Astrocyte (in vitro differentiated cells and primary cell): ENCODE measurements around the gene PLA2G6. TPM values are rescaled to one million over a fixed set of nuclear protein-coding genes. Genes with fewer than 3 reads are reported as not detected.

ENCODE experiments used
- DNase-seq: peaks from one replicate; pipeline ENCODE4 v3.0.0-alpha.2; 2010; ENCODE audit warnings: low read depth
- FAIRE-seq: peaks from 2 replicates; lab custom pipeline; 2011; peaks lifted over from hg19 to GRCh38; lab: Jason Lieb, UNC
- H2AFZ ChIP-seq: 2 replicates; pipeline ENCODE4 v1.6.0; 2012; ENCODE audit warnings: low read depth, low read length, inconsistent platforms
- H3K27ac ChIP-seq: 2 replicates; pipeline ENCODE4 v1.5.1; 2011; ENCODE audit warnings: low read depth, low read length, inconsistent platforms
- H3K27me3 ChIP-seq: 2 replicates; pipeline ENCODE4 v1.6.0; 2011; ENCODE audit warnings: low read length, inconsistent platforms; ENCODE audit not compliant: insufficient read depth
- H3K36me3 ChIP-seq: 2 replicates; pipeline ENCODE4 v1.5.1; 2011; ENCODE audit warnings: low read length, inconsistent platforms; ENCODE audit not compliant: insufficient read depth
- H3K4me1 ChIP-seq: 2 replicates; pipeline ENCODE4 v1.5.1; 2011; ENCODE audit warnings: low read length, inconsistent platforms; ENCODE audit not compliant: insufficient read depth
- H3K4me2 ChIP-seq: 2 replicates; pipeline ENCODE4 v1.6.0; 2012; ENCODE audit warnings: low read length, inconsistent platforms
- H3K4me3 ChIP-seq: 2 replicates; pipeline ENCODE4 v1.5.1; 2011; ENCODE audit warnings: low read depth, mild to moderate bottlenecking, low read length, inconsistent platforms; ENCODE audit not compliant: insufficient read depth
- H3K79me2 ChIP-seq: 2 replicates; pipeline ENCODE4 v1.6.0; 2012; ENCODE audit warnings: mild to moderate bottlenecking, low read length, inconsistent platforms; ENCODE audit not compliant: insufficient read depth
- H3K9ac ChIP-seq: 2 replicates; pipeline ENCODE4 v1.6.0; 2012; ENCODE audit warnings: mild to moderate bottlenecking, low read length, inconsistent platforms
- H3K9me3 ChIP-seq: 2 replicates; pipeline ENCODE4 v1.5.1; 2012; ENCODE audit warnings: low read depth, mild to moderate bottlenecking, low read length, inconsistent platforms; ENCODE audit not compliant: insufficient read depth
- H4K20me1 ChIP-seq: 2 replicates; pipeline ENCODE4 v1.6.0; 2012; ENCODE audit warnings: low read length, inconsistent platforms; ENCODE audit not compliant: insufficient read depth
- H3K27ac Mint-ChIP-seq: one replicate; pipeline ENCODE4 v1.8.0; 2021; ENCODE audit warnings: mild to moderate bottlenecking, mixed read lengths; ENCODE audit not compliant: unreplicated experiment
- H3K27me3 Mint-ChIP-seq: one replicate; pipeline ENCODE4 v1.8.0; 2021; ENCODE audit warnings: low read depth, mixed read lengths; ENCODE audit not compliant: unreplicated experiment
- H3K36me3 Mint-ChIP-seq: one replicate; pipeline ENCODE4 v1.8.0; 2021; ENCODE audit warnings: low read depth, mixed read lengths; ENCODE audit not compliant: unreplicated experiment
- H3K4me1 Mint-ChIP-seq: one replicate; pipeline ENCODE4 v1.8.0; 2021; ENCODE audit warnings: low read depth, mixed read lengths; ENCODE audit not compliant: unreplicated experiment
- H3K4me3 Mint-ChIP-seq: one replicate; pipeline ENCODE4 v1.8.0; 2021; ENCODE audit warnings: mild to moderate bottlenecking, moderate library complexity, mixed read lengths; ENCODE audit not compliant: unreplicated experiment
- H3K9me3 Mint-ChIP-seq: one replicate; pipeline ENCODE4 v1.8.0; 2021; ENCODE audit warnings: mild to moderate bottlenecking, mixed read lengths; ENCODE audit not compliant: unreplicated experiment
- CTCF ChIP-seq: IDR thresholded peaks from 2 replicates; pipeline ENCODE4 v1.5.1; 2011; ENCODE audit warnings: low read depth, mild to moderate bottlenecking, inconsistent platforms, low read length, moderate library complexity; ENCODE audit not compliant: insufficient read depth
- EZH2 ChIP-seq: IDR thresholded peaks from 2 replicates; pipeline ENCODE4 v1.6.1; 2012; ENCODE audit warnings: mild to moderate bottlenecking, low read length, inconsistent platforms; ENCODE audit not compliant: insufficient read depth
- total RNA-seq: library from RNA; stranded (reverse); gene quantifications from 2 replicates; pipeline ENCODE4 v1.2.1, GENCODE V29; 2021

The PLA2G6 gene
- total RNA-seq, 1 donor from 2014 or later = 10.0 TPM

GRCh38 chr22:38165922-38166593 is 15.6 kb downstream of the PLA2G6 start:
- FAIRE-seq (no peak), DNase-seq (no peak)
- Histone ChIP-seq H3K27ac (no peak overlapping the region), H3K4me3 (no peak overlapping the region), H3K36me3 (no peaks in the 10 kb centered on the region), H4K20me1 (no peaks in the 10 kb centered on the region), H2AFZ (no peak overlapping the region), H3K79me2 (no peaks in the 10 kb centered on the region), H3K9me3 (no peaks in the 10 kb centered on the region), H3K4me1 (no peaks in the 10 kb centered on the region), H3K4me2 (no peak overlapping the region), H3K27me3 (no peaks in the 10 kb centered on the region), H3K9ac (no peak overlapping the region)
- Mint-ChIP-seq H3K4me3 (no peak overlapping the region), H3K27me3 (peaks cover 9% of the 10 kb centered on the region), H3K27ac (no peak overlapping the region), H3K4me1 (peaks cover 3% of the 10 kb centered on the region), H3K9me3 (peaks cover 2% of the 10 kb centered on the region), H3K36me3 (peaks cover 15% of the 10 kb centered on the region)
- TF ChIP-seq EZH2 = no peak
- TF ChIP-seq CTCF = no peak

GRCh38 chr22:38164551-38164918 is 17.1 kb downstream of the PLA2G6 start:
- no peaks in the 10 kb centered on the region for H3K27me3 ChIP-seq
- Mint-ChIP-seq H3K9me3 (peaks cover 2% of the 10 kb centered on the region), H3K36me3 (peaks cover 15% of the 10 kb centered on the region), H3K27me3 (peaks cover 5% of the 10 kb centered on the region), H3K27ac (no peak overlapping the region), H3K4me1 (peaks cover 3% of the 10 kb centered on the region), H3K4me3 (no peak overlapping the region)
- H4K20me1 ChIP-seq = no peaks in the 10 kb centered on the region
- H3K4me3 ChIP-seq = no peak overlapping the region
- H2AFZ ChIP-seq = no peak overlapping the region
- TF ChIP-seq CTCF = no peak
- no peak for TF ChIP-seq EZH2
- DNase-seq (no peak), FAIRE-seq (no peak)
- no peak overlapping the region for H3K27ac ChIP-seq
- no peaks in the 10 kb centered on the region for H3K79me2 ChIP-seq
- H3K9me3 ChIP-seq = no peaks in the 10 kb centered on the region
- H3K9ac ChIP-seq = no peak overlapping the region
- no peak overlapping the region for H3K4me2 ChIP-seq
- H3K4me1 ChIP-seq = no peaks in the 10 kb centered on the region
- H3K36me3 ChIP-seq = no peaks in the 10 kb centered on the region

GRCh38 chr22:38163844-38164550 is 17.6 kb downstream of the PLA2G6 start:
- Mint-ChIP-seq H3K36me3 (peaks cover 13% of the 10 kb centered on the region), H3K4me3 (no peak overlapping the region), H3K27ac (no peak overlapping the region), H3K4me1 (peaks cover 3% of the 10 kb centered on the region), H3K9me3 (peaks cover 2% of the 10 kb centered on the region), H3K27me3 (peaks cover 2% of the 10 kb centered on the region)
- no peak overlapping the region for H2AFZ ChIP-seq
- no peak for DNase-seq
- H3K9ac ChIP-seq = no peak overlapping the region
- TF ChIP-seq CTCF (no peak), EZH2 (no peak)
- H3K4me3 ChIP-seq = no peak overlapping the region
- no peaks in the 10 kb centered on the region for H3K36me3 ChIP-seq
- no peaks in the 10 kb centered on the region for H3K4me1 ChIP-seq
- no peak overlapping the region for H3K4me2 ChIP-seq
- H3K27me3 ChIP-seq = no peaks in the 10 kb centered on the region
- no peaks in the 10 kb centered on the region for H3K9me3 ChIP-seq
- no peak for FAIRE-seq
- no peaks in the 10 kb centered on the region for H4K20me1 ChIP-seq
- no peaks in the 10 kb centered on the region for H3K79me2 ChIP-seq
- no peak overlapping the region for H3K27ac ChIP-seq
